ENCODE results near the gene AQP5.

Gene AQP5

GRCh38 chr12:49968471-49968870 lies 6.8 kb downstream of the AQP5 start:
- DNase-seq (ENCODE audit: low read depth): no peak
- no peak overlapping the region for H3K4me3 ChIP-seq (ENCODE audit: control insufficient read depth, low read depth, low read length)
- TF ChIP-seq, protein P1, sequence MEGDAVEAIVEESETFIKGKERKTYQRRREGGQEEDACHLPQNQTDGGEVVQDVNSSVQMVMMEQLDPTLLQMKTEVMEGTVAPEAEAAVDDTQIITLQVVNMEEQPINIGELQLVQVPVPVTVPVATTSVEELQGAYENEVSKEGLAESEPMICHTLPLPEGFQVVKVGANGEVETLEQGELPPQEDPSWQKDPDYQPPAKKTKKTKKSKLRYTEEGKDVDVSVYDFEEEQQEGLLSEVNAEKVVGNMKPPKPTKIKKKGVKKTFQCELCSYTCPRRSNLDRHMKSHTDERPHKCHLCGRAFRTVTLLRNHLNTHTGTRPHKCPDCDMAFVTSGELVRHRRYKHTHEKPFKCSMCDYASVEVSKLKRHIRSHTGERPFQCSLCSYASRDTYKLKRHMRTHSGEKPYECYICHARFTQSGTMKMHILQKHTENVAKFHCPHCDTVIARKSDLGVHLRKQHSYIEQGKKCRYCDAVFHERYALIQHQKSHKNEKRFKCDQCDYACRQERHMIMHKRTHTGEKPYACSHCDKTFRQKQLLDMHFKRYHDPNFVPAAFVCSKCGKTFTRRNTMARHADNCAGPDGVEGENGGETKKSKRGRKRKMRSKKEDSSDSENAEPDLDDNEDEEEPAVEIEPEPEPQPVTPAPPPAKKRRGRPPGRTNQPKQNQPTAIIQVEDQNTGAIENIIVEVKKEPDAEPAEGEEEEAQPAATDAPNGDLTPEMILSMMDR (IDR thresholded peaks at IDR 0.05; ENCODE audit: control insufficient read depth, insufficient read depth, low read depth, low read length, missing control alignments): no peak

- no peak overlapping the region for H3K4me3 ChIP-seq (ENCODE audit: control insufficient read depth, low read depth, low read length)
- DNase-seq (ENCODE audit: low read depth): no peak
- TF ChIP-seq, protein P1 (IDR thresholded peaks at IDR 0.05; ENCODE audit: control insufficient read depth, insufficient read depth, low read depth, low read length, missing control alignments): no peak
Observed at GRCh38 chr12:49969027-49969426, 7.4 kb downstream of the AQP5 start.

GRCh38 chr12:49969651-49970429 lies 8.2 kb downstream of the AQP5 start:
- no peak for DNase-seq (ENCODE audit: low read depth)
- H3K4me3 ChIP-seq (ENCODE audit: control insufficient read depth, low read depth, low read length): no peak overlapping the region
- TF ChIP-seq, protein P1 (IDR thresholded peaks at IDR 0.05; ENCODE audit: control insufficient read depth, insufficient read depth, low read depth, low read length, missing control alignments): no peak

DNA sequence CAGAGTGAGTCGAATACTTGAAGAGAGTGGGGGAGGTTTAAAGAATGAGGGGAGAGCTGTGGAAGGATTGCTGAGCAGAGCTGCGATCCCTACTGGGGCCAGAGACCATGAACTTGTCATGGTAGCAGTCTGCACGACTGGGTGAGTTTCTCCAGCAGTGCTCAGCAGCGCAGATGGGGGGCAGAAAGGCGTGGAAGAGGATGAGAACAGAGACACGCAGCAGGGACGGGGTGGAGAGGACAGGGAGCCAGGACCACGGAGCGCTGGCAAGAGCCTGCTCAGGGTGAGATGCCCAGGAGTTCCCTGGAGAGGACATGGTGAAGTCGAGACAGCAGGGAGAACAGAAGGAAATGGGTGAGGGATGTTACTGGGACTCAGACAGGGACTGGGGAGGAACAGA lies 9.0 kb downstream of the AQP5 start:
- no peak overlapping the region for H3K4me3 ChIP-seq (ENCODE audit: control insufficient read depth, low read depth, low read length)
- TF ChIP-seq, protein P1 (IDR thresholded peaks at IDR 0.05; ENCODE audit: control insufficient read depth, insufficient read depth, low read depth, low read length, missing control alignments): no peak
- DNase-seq (ENCODE audit: low read depth): no peak

- no peak for DNase-seq (ENCODE audit: low read depth)
- no peak overlapping the region for H3K4me3 ChIP-seq (ENCODE audit: control insufficient read depth, low read depth, low read length)
- TF ChIP-seq, protein P1 (IDR thresholded peaks at IDR 0.05; ENCODE audit: control insufficient read depth, insufficient read depth, low read depth, low read length, missing control alignments): no peak
Observed at GRCh38 chr12:49971141-49971540, 9.5 kb downstream of the AQP5 start.

GRCh38 chr12:49972129-49972528 lies 10.5 kb downstream of the AQP5 start:
- DNase-seq (ENCODE audit: low read depth): no peak
- H3K4me3 ChIP-seq (ENCODE audit: control insufficient read depth, low read depth, low read length): no peak overlapping the region
- TF ChIP-seq, protein P1 (IDR thresholded peaks at IDR 0.05; ENCODE audit: control insufficient read depth, insufficient read depth, low read depth, low read length, missing control alignments): no peak

Measured in AG09309 (cell line).